Muscle of arm (tissue), 12 donors: ENCODE measurements around the gene HCN3. TPM values are rescaled to one million over a fixed set of nuclear protein-coding genes. Genes with fewer than 3 reads are reported as not detected.
"Not testable (repeated sequence)": the region's sequence is repeated elsewhere in the genome, so short reads cannot be mapped to it uniquely, and the experiment has no call there.

Source experiments
- DNase-seq: peaks from one replicate; pipeline ENCODE4 v3.0.0-alpha.2; 2013
- polyA plus RNA-seq, 12 donors: library from polyadenylated mRNA; unstranded; fragments of 120-200 nt; gene quantifications; one replicate each; pipeline ENCODE4 v1.2.1, GENCODE V29; 2013; ENCODE audit not compliant: insufficient read length in 12 of 12

The HCN3 gene
- polyA plus RNA-seq, 12 donors = 3.7 to 8.6 (median 4.6) TPM; not detected in 1

GRCh38 chr1:155282488-155283091 is 5.3 kb downstream of the HCN3 start:
- no peak for DNase-seq

- DNase-seq = no peak
Measured at GRCh38 chr1:155284476-155284875, 7.2 kb downstream of the HCN3 start.

- DNase-seq = no peak
Measured at GRCh38 chr1:155285063-155285462, 7.8 kb downstream of the HCN3 start.

- no peak for DNase-seq
Measured at GRCh38 chr1:155285631-155286044, 8.4 kb downstream of the HCN3 start.

- DNase-seq = no peak
Measured at GRCh38 chr1:155286544-155286943, 9.3 kb downstream of the HCN3 start.

- DNase-seq = no peak
Measured at GRCh38 chr1:155287987-155288543, 10.8 kb downstream of the HCN3 start.

GRCh38 chr1:155291006-155291405 is 13.7 kb downstream of the HCN3 start:
- not testable (repeated sequence) for DNase-seq

- no peak for DNase-seq
Measured at GRCh38 chr1:155293086-155293749, 16.0 kb downstream of the HCN3 start.

- no peak for DNase-seq
Measured at GRCh38 chr1:155294520-155295182, 17.4 kb downstream of the HCN3 start.

- DNase-seq = no peak
Measured at GRCh38 chr1:155295183-155295941, 18.1 kb downstream of the HCN3 start.

- no peak for DNase-seq
Measured at GRCh38 chr1:155295942-155296267, 18.6 kb downstream of the HCN3 start.

- DNase-seq = no peak
Measured at GRCh38 chr1:155296661-155297060, 19.4 kb downstream of the HCN3 start.

GRCh38 chr1:155297384-155297783 is 20.1 kb downstream of the HCN3 start:
- no peak for DNase-seq

GRCh38 chr1:155300024-155300423 is 22.8 kb downstream of the HCN3 start:
- no peak for DNase-seq

GRCh38 chr1:155300553-155301329 is 23.5 kb downstream of the HCN3 start:
- DNase-seq = no peak

GRCh38 chr1:155301342-155301841 is 24.1 kb downstream of the HCN3 start, which contains the start of gene PKLR:
Gene PKLR (minus strand): TSS chr1:155301438. CDS start chr1:155301395, 43 bp downstream.
- no peak for DNase-seq

GRCh38 chr1:155304558-155305063 is 27.3 kb downstream of the HCN3 start:
- DNase-seq = no peak

GRCh38 chr1:155305881-155306391 is 28.7 kb downstream of the HCN3 start:
- no peak for DNase-seq

GRCh38 chr1:155307247-155307740 is 30.0 kb downstream of the HCN3 start:
- no peak for DNase-seq
